GM19328 (cell line): ENCODE measurements around the gene FAM180A.

Experiments used
- ATAC-seq: cut with Tn5 transposase; IDR thresholded peaks from one replicate; pipeline ENCODE4 v1.9.1; 2021; ENCODE audit warnings: mild to moderate bottlenecking, moderate library complexity; ENCODE audit not compliant: unreplicated experiment

The FAM180A gene

GRCh38 chr7:135771961-135772638 lies 23.5 kb upstream of the FAM180A start:
- ATAC-seq = no peak

- ATAC-seq = no peak
Observed at GRCh38 chr7:135771051-135771450, 22.4 kb upstream of the FAM180A start.

- ATAC-seq = no peak
Observed at GRCh38 chr7:135770139-135770710, 21.6 kb upstream of the FAM180A start.

- ATAC-seq = no peak
Observed at GRCh38 chr7:135769005-135769802, 20.6 kb upstream of the FAM180A start.

GRCh38 chr7:135768467-135768866 lies 19.9 kb upstream of the FAM180A start:
- no peak for ATAC-seq

- no peak for ATAC-seq
Observed at GRCh38 chr7:135768064-135768463, 19.5 kb upstream of the FAM180A start.

DNA sequence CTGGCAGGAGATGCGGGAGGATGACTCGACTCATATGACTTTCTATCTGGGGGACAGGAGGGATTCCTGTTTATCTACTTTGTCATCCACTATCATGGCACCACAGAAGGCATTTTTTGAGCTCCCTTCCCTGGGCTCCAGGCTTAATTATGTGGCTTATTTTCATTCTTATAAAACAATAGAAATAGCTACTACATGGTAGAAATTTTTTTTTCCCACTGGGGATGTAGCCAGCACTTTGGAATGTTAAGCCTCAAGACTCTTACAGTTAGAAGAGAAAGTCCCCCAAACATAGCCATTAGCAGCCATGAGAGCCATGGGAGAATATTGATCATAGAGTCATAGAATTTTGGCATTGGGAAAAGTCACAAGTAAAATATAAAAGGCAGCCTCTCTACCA lies 14.6 kb upstream of the FAM180A start:
- no peak for ATAC-seq

DNA sequence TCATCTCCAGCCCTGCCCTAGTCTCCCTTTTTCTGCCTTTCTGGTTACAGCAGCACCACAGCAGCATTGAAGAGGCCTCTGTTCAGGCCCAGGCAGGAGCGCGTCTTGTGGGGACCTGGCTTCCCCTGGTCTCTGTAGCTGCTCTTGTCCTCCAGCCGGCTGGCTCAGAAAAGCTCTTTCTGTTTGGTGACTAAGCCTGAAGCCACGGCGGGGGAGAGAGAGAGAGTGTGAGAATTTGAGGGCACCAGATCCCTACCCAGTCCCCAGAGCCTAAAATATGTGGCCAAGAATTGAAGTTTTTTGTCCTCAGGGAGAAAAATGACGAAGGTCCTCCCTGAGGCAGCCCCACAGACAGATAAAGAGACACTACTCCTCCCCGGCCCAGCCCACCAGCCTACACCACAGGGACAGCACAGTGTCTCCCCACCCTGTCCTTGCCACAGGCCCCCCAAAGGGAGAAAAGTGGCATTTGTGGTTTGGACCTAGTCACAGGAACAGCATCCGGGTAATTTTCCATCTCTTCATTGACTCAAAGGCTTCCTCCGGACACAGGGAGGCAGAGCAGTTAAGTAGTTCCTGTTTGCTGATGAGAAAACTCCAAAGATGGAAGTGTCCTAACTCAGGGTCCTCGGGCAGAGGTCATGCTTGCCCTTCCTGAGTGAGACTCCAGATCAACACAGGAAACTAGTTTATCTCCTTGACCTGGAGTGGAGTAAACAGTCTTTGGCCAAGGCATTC lies 13.3 kb upstream of the FAM180A start:
- ATAC-seq = no peak

GRCh38 chr7:135759532-135759931 lies 10.9 kb upstream of the FAM180A start:
- no peak for ATAC-seq

- ATAC-seq = no peak
Observed at GRCh38 chr7:135758531-135758932, 9.9 kb upstream of the FAM180A start.

DNA sequence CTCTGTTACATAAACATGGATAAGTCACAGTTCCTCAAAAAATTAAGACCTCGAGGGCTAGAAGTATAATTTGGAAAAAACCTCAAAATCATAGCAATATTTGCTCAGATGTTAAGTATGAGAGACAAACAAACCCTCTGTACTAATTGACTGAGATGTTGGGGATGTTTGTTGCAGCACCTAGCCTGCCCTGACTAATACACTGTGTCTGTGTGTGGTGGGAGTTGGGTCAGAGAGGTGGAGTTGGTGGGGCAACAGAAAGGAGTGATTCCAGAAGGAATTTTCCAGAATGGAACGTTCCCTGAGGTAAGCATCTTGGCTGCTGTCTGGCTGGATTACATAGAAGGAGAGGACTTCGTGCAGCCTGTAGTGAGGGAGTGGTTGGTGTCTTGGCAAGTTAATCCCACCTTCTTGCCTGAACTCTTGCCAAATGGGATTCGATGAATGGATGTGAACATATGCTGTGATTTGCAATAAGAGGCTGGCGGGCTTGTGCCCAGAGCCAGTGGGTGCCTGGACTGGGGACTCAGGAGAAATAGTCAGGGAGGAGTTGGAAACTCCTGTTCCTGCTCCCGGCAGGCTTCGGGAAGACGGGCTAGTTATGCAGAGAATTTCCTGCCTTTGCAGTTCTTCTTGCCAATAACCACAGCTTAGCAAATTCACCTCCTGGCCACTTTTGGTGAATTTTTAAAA lies 9.3 kb upstream of the FAM180A start:
- ATAC-seq = no peak

- ATAC-seq = no peak
Observed at GRCh38 chr7:135756191-135756590, 7.6 kb upstream of the FAM180A start.

DNA sequence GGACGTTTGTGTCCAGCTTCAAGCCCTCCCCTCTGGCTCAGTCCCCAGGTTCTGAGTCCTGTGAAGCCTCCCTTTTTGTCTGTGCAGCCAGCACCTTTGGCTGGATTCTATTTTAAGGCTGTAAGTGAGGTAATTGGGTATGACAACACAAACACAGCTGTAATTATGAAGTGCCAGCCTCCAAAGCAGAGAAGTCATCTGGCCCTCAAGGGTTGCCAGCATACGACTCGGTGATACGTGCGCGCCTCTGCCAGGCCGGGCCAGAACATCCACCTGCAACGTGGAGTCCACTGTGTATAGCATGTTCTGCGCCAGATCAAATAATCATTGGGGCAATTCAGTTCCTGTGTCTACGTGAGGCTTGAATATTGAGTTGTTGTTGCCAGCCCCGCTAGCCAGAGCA lies 6.7 kb upstream of the FAM180A start:
- no peak for ATAC-seq

- no peak for ATAC-seq
Observed at GRCh38 chr7:135753616-135754413, 5.2 kb upstream of the FAM180A start.

DNA sequence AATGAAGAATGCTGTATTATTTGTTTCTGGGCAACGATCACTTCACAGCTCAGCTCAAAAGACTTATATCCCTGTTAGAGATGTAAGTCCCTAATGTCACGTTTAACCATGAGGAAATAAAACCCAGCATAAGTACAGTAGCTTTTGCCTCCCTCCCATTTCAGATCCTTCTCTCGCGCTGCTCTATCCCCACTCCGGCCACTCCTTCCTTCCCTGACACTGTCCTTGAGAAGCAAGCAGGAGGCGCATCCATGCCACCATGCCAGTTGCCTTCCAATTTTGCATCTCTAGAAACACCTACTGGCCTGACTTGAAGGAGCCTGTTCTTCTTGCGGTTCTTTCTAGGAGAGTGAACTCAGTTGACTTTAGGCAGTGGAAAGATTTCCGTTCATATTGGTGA lies 1.2 kb downstream of the FAM180A start:
- no peak for ATAC-seq

DNA sequence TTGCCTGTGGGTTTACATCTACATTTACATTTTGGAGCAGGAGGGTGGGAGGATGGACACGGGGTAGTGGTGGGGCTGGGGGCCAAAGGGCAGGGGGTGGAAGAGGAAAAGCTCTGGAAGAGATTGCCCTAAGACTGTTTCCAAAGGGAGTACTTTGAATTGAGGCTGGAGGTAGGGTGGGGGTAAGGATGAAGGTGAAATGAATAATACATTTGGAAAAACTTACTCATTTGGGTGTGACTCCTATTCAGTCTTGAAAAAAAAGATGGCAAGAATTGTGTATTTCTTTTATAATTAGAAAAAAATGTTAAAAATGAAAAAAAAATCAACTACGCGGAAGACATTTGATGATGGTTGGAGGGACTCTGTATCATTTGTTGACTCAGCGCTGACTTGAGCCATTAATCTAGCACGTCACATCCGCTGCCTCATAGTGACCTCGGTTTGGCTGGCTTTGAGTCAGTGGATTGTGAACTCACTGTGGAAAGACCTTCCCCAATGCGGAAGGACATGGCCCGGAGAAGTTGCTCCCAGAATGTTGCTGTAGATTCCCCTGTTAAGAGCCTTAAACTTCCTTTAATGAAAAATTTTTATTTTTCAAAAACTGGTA lies 2.8 kb downstream of the FAM180A start:
- ATAC-seq = no peak

GRCh38 chr7:135744938-135745702 lies 3.5 kb downstream of the FAM180A start:
- no peak for ATAC-seq

DNA sequence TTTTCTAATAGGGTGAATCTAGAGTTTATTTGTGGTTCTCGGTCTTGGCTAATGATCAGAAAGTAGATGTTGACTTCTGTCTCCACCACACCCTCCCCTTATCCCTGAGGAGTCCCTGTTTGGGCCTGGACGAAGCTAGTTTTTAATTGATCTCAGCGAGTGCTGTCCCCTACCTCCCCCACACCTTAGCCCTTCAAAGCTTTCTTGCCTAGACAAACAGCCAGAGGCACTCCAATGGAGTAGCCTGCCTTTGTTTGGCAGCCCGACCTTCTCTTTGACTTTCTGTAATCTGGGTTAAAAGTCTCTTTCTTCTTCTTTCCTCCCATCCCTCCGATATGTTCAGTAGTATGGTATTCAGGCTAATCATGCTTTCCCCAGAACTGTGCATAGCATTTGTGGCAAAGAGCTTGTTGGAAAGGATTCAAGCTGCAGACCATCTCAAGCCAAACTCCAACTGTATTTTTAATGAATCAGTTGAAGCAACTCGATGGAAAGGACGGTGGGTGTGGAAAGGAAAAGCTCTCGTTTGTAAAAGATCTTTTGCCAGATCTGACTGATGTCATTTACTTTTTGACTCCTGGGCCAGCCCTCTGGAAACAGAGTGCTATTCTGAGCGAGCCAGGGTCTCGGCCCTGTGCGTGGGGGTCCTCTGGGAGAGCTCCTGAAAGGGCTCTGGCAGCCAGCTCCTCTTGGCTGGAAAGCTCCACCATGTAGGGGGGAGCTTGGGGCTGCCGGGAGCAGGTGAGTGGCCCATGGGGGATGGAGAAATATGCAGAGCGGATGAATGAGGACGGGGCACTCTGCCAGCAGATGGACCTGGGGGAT lies 4.5 kb downstream of the FAM180A start:
- no peak for ATAC-seq
